Measurements from ENCODE around the gene RICTOR. TPM values are rescaled to one million over a fixed set of nuclear protein-coding genes. Genes with fewer than 3 reads are reported as not detected.

RICTOR gene
- total RNA-seq, 1 donor from 2014 or later = 46.4 TPM

DNA sequence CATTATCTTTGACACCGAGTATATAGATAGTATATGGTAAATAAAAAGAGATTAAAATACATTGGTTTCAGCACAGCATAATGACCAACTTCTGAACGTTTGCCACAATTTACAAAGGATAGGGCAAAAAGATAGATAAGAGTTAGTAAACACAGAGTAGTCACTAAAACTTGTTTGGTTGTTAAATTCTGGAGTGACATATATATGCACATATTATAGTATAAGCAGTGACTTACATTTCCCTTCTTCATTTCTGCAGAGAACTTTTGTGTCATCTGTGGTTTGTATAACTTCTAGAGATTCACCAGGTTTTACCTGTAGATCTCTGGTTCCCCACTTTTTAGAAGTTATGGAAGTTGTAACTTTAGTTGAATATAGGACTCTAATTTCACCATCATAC, 44.4 kb upstream of the RICTOR start:
- H3K9me3 Mint-ChIP-seq = no peaks in the 10 kb centered on the region
- H3K36me3 Mint-ChIP-seq = no peaks in the 10 kb centered on the region
- H3K27me3 Mint-ChIP-seq (ENCODE audit: low read depth) = peaks cover 3% of the 10 kb centered on the region
- H3K4me3 Mint-ChIP-seq = no peak overlapping the region
- TF ChIP-seq, protein P1, sequence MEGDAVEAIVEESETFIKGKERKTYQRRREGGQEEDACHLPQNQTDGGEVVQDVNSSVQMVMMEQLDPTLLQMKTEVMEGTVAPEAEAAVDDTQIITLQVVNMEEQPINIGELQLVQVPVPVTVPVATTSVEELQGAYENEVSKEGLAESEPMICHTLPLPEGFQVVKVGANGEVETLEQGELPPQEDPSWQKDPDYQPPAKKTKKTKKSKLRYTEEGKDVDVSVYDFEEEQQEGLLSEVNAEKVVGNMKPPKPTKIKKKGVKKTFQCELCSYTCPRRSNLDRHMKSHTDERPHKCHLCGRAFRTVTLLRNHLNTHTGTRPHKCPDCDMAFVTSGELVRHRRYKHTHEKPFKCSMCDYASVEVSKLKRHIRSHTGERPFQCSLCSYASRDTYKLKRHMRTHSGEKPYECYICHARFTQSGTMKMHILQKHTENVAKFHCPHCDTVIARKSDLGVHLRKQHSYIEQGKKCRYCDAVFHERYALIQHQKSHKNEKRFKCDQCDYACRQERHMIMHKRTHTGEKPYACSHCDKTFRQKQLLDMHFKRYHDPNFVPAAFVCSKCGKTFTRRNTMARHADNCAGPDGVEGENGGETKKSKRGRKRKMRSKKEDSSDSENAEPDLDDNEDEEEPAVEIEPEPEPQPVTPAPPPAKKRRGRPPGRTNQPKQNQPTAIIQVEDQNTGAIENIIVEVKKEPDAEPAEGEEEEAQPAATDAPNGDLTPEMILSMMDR (IDR thresholded peaks at IDR 0.05; ENCODE audit: unreplicated experiment) = no peak
- H3K4me1 Mint-ChIP-seq = peaks cover 2% of the 10 kb centered on the region
- no peak overlapping the region for H3K27ac Mint-ChIP-seq
- DNase-seq (ENCODE audit: low spot score in 2 of 2, unreplicated experiment in 2 of 2) = no peak

DNA sequence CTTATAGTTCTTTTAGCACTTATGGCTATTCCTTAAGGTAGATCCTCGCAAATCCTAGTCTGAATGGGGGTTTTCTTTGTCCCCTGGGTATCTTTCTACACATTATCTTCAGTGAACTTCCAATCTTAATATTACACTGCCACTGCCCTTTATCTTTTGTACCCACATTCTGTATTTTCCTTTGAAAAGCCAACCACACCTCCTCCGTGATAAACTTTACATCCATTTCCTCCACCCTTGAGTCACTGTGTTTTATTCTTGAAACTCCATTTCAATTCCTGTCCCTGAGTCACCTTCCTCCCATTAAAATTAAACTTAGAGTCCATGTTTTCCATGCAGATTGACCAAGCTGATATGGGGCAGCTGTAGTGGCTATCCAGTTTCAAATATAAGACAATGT, 43.2 kb upstream of the RICTOR start:
- TF ChIP-seq, protein P1 (IDR thresholded peaks at IDR 0.05; ENCODE audit: unreplicated experiment) = no peak
- Mint-ChIP-seq H3K4me1 (peaks cover 2% of the 10 kb centered on the region), H3K27me3 (ENCODE audit: low read depth) (peaks cover 3% of the 10 kb centered on the region), H3K9me3 (no peaks in the 10 kb centered on the region), H3K4me3 (no peak overlapping the region), H3K27ac (no peak overlapping the region), H3K36me3 (no peaks in the 10 kb centered on the region)
- DNase-seq (ENCODE audit: low spot score in 2 of 2, unreplicated experiment in 2 of 2) = no peak

DNA sequence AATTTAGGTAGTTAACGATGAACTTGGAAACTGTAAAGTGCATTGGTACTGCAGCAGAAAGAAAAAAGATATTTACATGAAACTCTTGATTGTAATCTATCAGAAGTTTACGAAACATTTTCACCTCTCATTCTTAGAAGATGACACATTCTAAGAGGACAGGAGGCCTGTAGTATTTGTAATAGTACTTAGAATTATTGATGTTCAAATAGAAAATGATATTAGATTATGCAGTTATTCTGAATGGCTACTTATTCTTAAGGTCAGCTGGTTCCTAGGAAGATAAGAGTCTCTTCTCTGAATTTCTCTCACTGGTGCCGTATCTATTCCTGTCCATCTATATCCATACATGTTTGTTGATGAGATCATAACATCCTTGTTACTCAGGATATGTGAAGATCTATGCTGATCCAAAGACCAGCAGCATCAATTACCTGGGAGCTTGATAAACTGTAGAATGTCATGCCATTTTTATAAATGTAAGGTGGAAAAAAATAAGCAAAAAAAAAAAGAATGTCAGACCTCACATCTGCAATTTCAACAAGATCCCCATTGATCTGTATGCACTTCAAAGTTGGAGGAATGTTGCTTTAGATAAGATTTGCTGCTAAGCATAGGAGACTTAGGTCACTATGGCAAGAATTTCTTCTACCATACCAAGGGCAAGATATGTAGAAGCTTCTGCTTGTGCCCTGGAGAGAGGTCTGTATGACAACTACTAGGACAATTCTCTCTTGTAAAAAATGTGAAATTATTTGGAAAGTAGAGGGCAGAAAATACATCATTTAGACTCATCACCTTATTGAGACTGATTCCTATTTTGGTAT, 42.4 kb upstream of the RICTOR start:
- DNase-seq (ENCODE audit: low spot score in 2 of 2, unreplicated experiment in 2 of 2) = no peak

DNA sequence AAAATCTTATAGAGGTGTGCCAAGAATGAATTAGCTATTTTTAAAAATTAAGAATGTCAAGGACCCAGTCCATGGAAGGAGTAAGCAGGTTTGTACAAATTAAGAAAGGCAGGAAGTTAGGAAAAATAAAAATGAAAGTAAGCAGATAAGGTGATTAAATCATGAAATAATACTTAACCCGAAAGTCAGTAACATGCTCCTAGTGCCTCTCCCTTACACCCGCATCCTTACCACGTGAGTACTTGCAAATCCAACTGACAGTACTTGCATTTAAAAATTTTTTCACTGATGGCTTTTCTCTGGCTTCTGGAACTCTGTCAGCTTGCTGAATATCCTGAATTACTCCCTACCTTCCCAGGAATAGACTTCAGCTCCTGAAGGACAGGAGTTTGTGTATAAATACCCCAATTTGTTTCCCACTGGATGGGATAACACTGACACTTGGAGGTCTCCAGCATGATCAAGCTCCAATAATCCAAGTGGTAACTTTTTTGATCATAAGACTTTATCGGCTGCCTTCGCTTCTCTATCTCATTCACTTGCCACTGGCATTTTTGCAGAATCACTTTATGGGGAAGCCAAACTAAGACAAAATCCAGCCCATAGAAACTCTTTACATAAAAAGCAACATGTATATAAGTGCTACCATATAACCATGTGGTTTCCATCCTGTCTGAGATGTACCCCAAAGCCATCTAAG, 41.6 kb upstream of the RICTOR start:
- TF ChIP-seq, protein P1 (IDR thresholded peaks at IDR 0.05; ENCODE audit: unreplicated experiment) = no peak
- Mint-ChIP-seq H3K36me3 (no peaks in the 10 kb centered on the region), H3K4me3 (no peak overlapping the region), H3K9me3 (no peaks in the 10 kb centered on the region), H3K27me3 (ENCODE audit: low read depth) (no peaks in the 10 kb centered on the region), H3K4me1 (peaks cover 2% of the 10 kb centered on the region), H3K27ac (no peak overlapping the region)
- no peak for DNase-seq (ENCODE audit: low spot score in 2 of 2, unreplicated experiment in 2 of 2)

More for the DNA sequence above, 42.4 kb upstream of the RICTOR start:
- TF ChIP-seq, protein P1 (IDR thresholded peaks at IDR 0.05; ENCODE audit: unreplicated experiment) = no peak
- Mint-ChIP-seq H3K9me3 (no peaks in the 10 kb centered on the region), H3K4me1 (peaks cover 2% of the 10 kb centered on the region), H3K4me3 (no peak overlapping the region), H3K36me3 (no peaks in the 10 kb centered on the region), H3K27me3 (ENCODE audit: low read depth) (no peaks in the 10 kb centered on the region), H3K27ac (no peak overlapping the region)

DNA sequence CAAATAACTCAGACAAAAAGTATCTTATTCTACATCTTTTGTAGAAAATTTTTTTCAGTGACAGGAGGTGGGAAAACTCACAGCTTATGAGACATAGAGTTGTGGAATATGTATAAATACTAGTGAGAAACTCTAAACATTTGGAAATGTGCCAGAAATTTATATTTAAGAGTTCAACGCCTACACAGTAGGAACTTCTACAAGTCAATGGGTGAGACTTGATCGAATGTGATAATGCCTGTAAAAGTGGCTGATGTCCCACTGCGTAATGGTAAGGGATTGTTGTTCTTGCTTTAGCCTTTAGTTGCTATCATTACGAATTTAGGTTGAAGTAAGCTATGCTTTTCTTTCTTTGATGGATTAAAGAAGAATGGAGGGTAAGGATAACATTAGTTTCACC, 40.0 kb upstream of the RICTOR start:
- Mint-ChIP-seq H3K27ac (no peak overlapping the region), H3K9me3 (no peaks in the 10 kb centered on the region), H3K36me3 (no peaks in the 10 kb centered on the region), H3K27me3 (ENCODE audit: low read depth) (no peaks in the 10 kb centered on the region), H3K4me3 (no peak overlapping the region), H3K4me1 (no peaks in the 10 kb centered on the region)
- no peak for DNase-seq (ENCODE audit: low spot score in 2 of 2, unreplicated experiment in 2 of 2)
- TF ChIP-seq, protein P1 (IDR thresholded peaks at IDR 0.05; ENCODE audit: unreplicated experiment) = no peak
